HEK293 (cell line): ENCODE measurements around the gene SNX19.

ENCODE experiments used
- CTCF ChIA-PET: fragments of 350-600 bp; formaldehyde crosslinking; extraction: SDS; loops from one replicate; lab custom pipeline; 2021; ENCODE audit warnings: antibody characterized with exemption; lab: Yijun Ruan, JAX
- POLR2A ChIA-PET: fragments of 300-600 bp; formaldehyde crosslinking; extraction: SDS; loops from one replicate; lab custom pipeline; 2020; ENCODE audit warnings: antibody characterized with exemption, inconsistent platforms; lab: Yijun Ruan, JAX
- H3K27ac ChIP-seq: fragments of 200-500 bp; sonication (Bioruptor generic); 2 replicates; pipeline ENCODE4 v1.5.1; 2014; ENCODE audit warnings: low read depth, low read length, control low read depth, inconsistent platforms; ENCODE audit errors: extremely low read depth
- H3K36me3 ChIP-seq, 2 experiments: fragments of 200-500 bp in 1 of 2; sonication (Bioruptor generic) in 1 of 2; 1 replicate in 1 of 2; 2 replicates in 1 of 2; pipeline ENCODE4 v1.5.1; 2014 to 2017; ENCODE audit warnings: inconsistent platforms in 2 of 2, low read length in 2 of 2; ENCODE audit not compliant: control insufficient read depth in 2 of 2, insufficient read depth in 1 of 2
- H3K4me1 ChIP-seq: fragments of 200-500 bp; sonication (Bioruptor generic); 2 replicates; pipeline ENCODE4 v1.5.1; 2014; ENCODE audit warnings: mild to moderate bottlenecking, low read length, inconsistent platforms; ENCODE audit not compliant: control insufficient read depth, insufficient read depth
- H3K4me3 ChIP-seq: 2 replicates; pipeline ENCODE4 v1.5.1; 2011; ENCODE audit warnings: low read depth, mild to moderate bottlenecking, control low read depth, low read length, moderate library complexity
- H3K9me3 ChIP-seq: fragments of 200-500 bp; sonication (Bioruptor generic); 2 replicates; pipeline ENCODE4 v1.5.1; 2014; ENCODE audit warnings: low read depth, low read length, inconsistent platforms; ENCODE audit not compliant: control insufficient read depth, insufficient read depth
- BCL6B ChIP-seq: fragments of 450-650 bp; formaldehyde crosslinking; IDR thresholded peaks from 2 replicates; pipeline ENCODE4 v1.5.1; 2017; ENCODE audit warnings: missing biosample characterization, missing genetic modification characterization
- KLF17 ChIP-seq: fragments of 450-650 bp; formaldehyde crosslinking; IDR thresholded peaks from 2 replicates; pipeline ENCODE4 v1.5.1; 2016; ENCODE audit warnings: missing biosample characterization, missing genetic modification characterization
- MYNN ChIP-seq: fragments of 450-650 bp; formaldehyde crosslinking; IDR thresholded peaks from 2 replicates; pipeline ENCODE4 v1.5.1; 2016; ENCODE audit warnings: missing biosample characterization, missing genetic modification characterization, borderline replicate concordance
- OVOL3 ChIP-seq: fragments of 450-650 bp; formaldehyde crosslinking; IDR thresholded peaks from 2 replicates; pipeline ENCODE4 v1.5.1; 2016; ENCODE audit warnings: missing biosample characterization, missing genetic modification characterization
- SCRT1 ChIP-seq: fragments of 450-650 bp; formaldehyde crosslinking; IDR thresholded peaks from 2 replicates; pipeline ENCODE4 v1.5.1; 2016; ENCODE audit warnings: missing biosample characterization, missing genetic modification characterization, borderline replicate concordance
- TSHZ1 ChIP-seq: fragments of 450-650 bp; formaldehyde crosslinking; IDR thresholded peaks from 2 replicates; pipeline ENCODE4 v1.5.1; 2016; ENCODE audit warnings: missing biosample characterization, missing genetic modification characterization, borderline replicate concordance
- ZBTB10 ChIP-seq: fragments of 450-650 bp; formaldehyde crosslinking; IDR thresholded peaks from 2 replicates; pipeline ENCODE4 v1.5.1; 2016; ENCODE audit warnings: missing biosample characterization, missing genetic modification characterization
- ZBTB17 ChIP-seq: fragments of 450-650 bp; formaldehyde crosslinking; IDR thresholded peaks from 2 replicates; pipeline ENCODE4 v1.5.1; 2016; ENCODE audit warnings: missing biosample characterization, missing genetic modification characterization
- ZBTB48 ChIP-seq: fragments of 450-650 bp; formaldehyde crosslinking; IDR thresholded peaks from 2 replicates; pipeline ENCODE4 v1.5.1; 2016; ENCODE audit warnings: missing biosample characterization, missing genetic modification characterization
- ZFP69B ChIP-seq: fragments of 450-650 bp; formaldehyde crosslinking; IDR thresholded peaks from 2 replicates; pipeline ENCODE4 v1.5.1; 2016; ENCODE audit warnings: missing biosample characterization, missing genetic modification characterization
- ZNF132 ChIP-seq: fragments of 450-650 bp; formaldehyde crosslinking; IDR thresholded peaks from 2 replicates; pipeline ENCODE4 v1.5.1; 2017; ENCODE audit warnings: missing biosample characterization, missing genetic modification characterization, borderline replicate concordance
- ZNF174 ChIP-seq: fragments of 450-650 bp; formaldehyde crosslinking; IDR thresholded peaks from 2 replicates; pipeline ENCODE4 v1.5.0; 2017; ENCODE audit warnings: missing biosample characterization, mild to moderate bottlenecking, missing genetic modification characterization
- ZNF221 ChIP-seq: fragments of 450-650 bp; formaldehyde crosslinking; IDR thresholded peaks from 2 replicates; pipeline ENCODE4 v1.5.1; 2017; ENCODE audit warnings: missing biosample characterization, missing genetic modification characterization, borderline replicate concordance
- ZNF266 ChIP-seq: fragments of 450-650 bp; formaldehyde crosslinking; IDR thresholded peaks from 2 replicates; pipeline ENCODE4 v1.5.1; 2016; ENCODE audit warnings: missing biosample characterization, missing genetic modification characterization, low read depth
- ZNF514 ChIP-seq: fragments of 450-650 bp; formaldehyde crosslinking; IDR thresholded peaks from 2 replicates; pipeline ENCODE4 v1.5.1; 2016; ENCODE audit warnings: missing biosample characterization, missing genetic modification characterization
- ZNF585B ChIP-seq: fragments of 450-650 bp; formaldehyde crosslinking; IDR thresholded peaks from 2 replicates; pipeline ENCODE4 v1.5.1; 2016; ENCODE audit warnings: missing biosample characterization, missing genetic modification characterization
- ZNF654 ChIP-seq: fragments of 450-650 bp; formaldehyde crosslinking; IDR thresholded peaks from 2 replicates; pipeline ENCODE4 v1.5.1; 2016; ENCODE audit warnings: low read depth, missing biosample characterization, missing genetic modification characterization
- ZNF704 ChIP-seq: fragments of 450-650 bp; formaldehyde crosslinking; IDR thresholded peaks from 2 replicates; pipeline ENCODE4 v1.5.1; 2016; ENCODE audit warnings: missing biosample characterization, missing genetic modification characterization
- ZNF791 ChIP-seq: fragments of 450-650 bp; formaldehyde crosslinking; IDR thresholded peaks from 2 replicates; pipeline ENCODE4 v1.5.1; 2016; ENCODE audit warnings: missing biosample characterization, missing genetic modification characterization
- ZNF837 ChIP-seq: fragments of 450-650 bp; formaldehyde crosslinking; IDR thresholded peaks from 2 replicates; pipeline ENCODE4 v1.5.1; 2016; ENCODE audit warnings: missing biosample characterization, missing genetic modification characterization
- ZSCAN18 ChIP-seq: fragments of 450-650 bp; formaldehyde crosslinking; IDR thresholded peaks from 2 replicates; pipeline ENCODE4 v1.5.1; 2016; ENCODE audit warnings: missing biosample characterization, missing genetic modification characterization
- ZSCAN23 ChIP-seq: fragments of 450-650 bp; formaldehyde crosslinking; IDR thresholded peaks from 2 replicates; pipeline ENCODE4 v1.5.1; 2016; ENCODE audit warnings: missing biosample characterization, missing genetic modification characterization
- ZSCAN5A ChIP-seq: fragments of 450-650 bp; formaldehyde crosslinking; IDR thresholded peaks from 2 replicates; pipeline ENCODE4 v1.5.1; 2016; ENCODE audit warnings: missing biosample characterization, missing genetic modification characterization

SNX19 gene

GRCh38 chr11:130902380-130902779, 13.9 kb downstream of the SNX19 start:
- POLR2A ChIA-PET = no interaction called here
- TF ChIP-seq ZNF837 (no peak), ZNF266 (no peak), ZNF791 (tag by site-specific recombination) (no peak), ZNF514 (tag by site-specific recombination) (no peak), ZNF654 (tag by site-specific recombination) (no peak), ZNF174 (tag by site-specific recombination) (no peak), KLF17 (tag by site-specific recombination) (no peak), SCRT1 (tag by site-specific recombination) (no peak), ZNF585B (tag by site-specific recombination) (no peak), ZNF704 (tag by site-specific recombination) (no peak), TSHZ1 (tag by site-specific recombination) (no peak), MYNN (tag by site-specific recombination) (no peak), ZBTB48 (tag by site-specific recombination) (no peak), ZNF132 (tag by site-specific recombination) (no peak), ZNF221 (tag by site-specific recombination) (no peak), ZFP69B (tag by site-specific recombination) (no peak)
- Histone ChIP-seq H3K36me3 (peaks cover 14 to 99% of the 10 kb centered on the region in 2 experiments; a peak in 2 of 3 replicates), H3K4me3 (no peak overlapping the region), H3K4me1 (no peaks in the 10 kb centered on the region), H3K9me3 (no peaks in the 10 kb centered on the region), H3K27ac (no peak overlapping the region)
- CTCF ChIA-PET = interaction anchor here (0.8 to 4.0 kb wide), 5 partner anchors 8 to 471 kb away, joined by 3 to 19 read pairs (median 4); no protein-coding TSS in a partner anchor

GRCh38 chr11:130899106-130899505, 17.2 kb downstream of the SNX19 start:
- POLR2A ChIA-PET = no interaction called here
- no peaks in the 10 kb centered on the region for H3K9me3 ChIP-seq
- H3K27ac ChIP-seq = no peak overlapping the region
- H3K4me1 ChIP-seq = 0 out of 2 replicates have a peak, but pooled peaks cover 1% of the 10 kb centered on the region
- peaks cover 7 to 97% of the 10 kb centered on the region in 2 experiments; a peak in 2 of 3 replicates for H3K36me3 ChIP-seq
- CTCF ChIA-PET = interaction anchor here (0.8 to 4.0 kb wide), 7 partner anchors 17 to 468 kb away, joined by 3 to 19 read pairs (median 3); partner anchors contain the start of gene SNX19
- H3K4me3 ChIP-seq = no peak overlapping the region
- TF ChIP-seq ZSCAN23 (tag by site-specific recombination) (no peak), BCL6B (tag by site-specific recombination) (no peak), ZSCAN5A (tag by site-specific recombination) (no peak), OVOL3 (no peak), ZSCAN18 (no peak), ZBTB17 (tag by site-specific recombination) (no peak), ZBTB10 (tag by site-specific recombination) (no peak), ZNF791 (tag by site-specific recombination) (no peak)
